K562 (cell line): ENCODE measurements around the gene CAAP1. TPM values are rescaled to one million over a fixed set of nuclear protein-coding genes. Genes with fewer than 3 reads are reported as not detected.

Experiments used
- ATAC-seq: fragments of 200-7000 bp; cut with Tn5 transposase; 3 replicates; pipeline ENCODE4 v1.9.1; 2020; ENCODE audit warnings: moderate library complexity
- Bru-seq: library from RNA; stranded (reverse); fragments of 400-500 nt; gene quantifications from one replicate; lab custom pipeline; 2021; lab: Mats Ljungman, UMichigan
- BruChase-seq, 2 experiments: library from RNA; stranded (reverse); fragments of 400-500 nt; gene quantifications; one replicate each; lab custom pipeline; 2021; lab: Mats Ljungman, UMichigan
- BruUV-seq: library from RNA; stranded (reverse); fragments of 400-500 nt; replicated peaks from 2 replicates; lab custom pipeline; 2021; lab: Mats Ljungman, UMichigan
- CTCF ChIA-PET: fragments of 300-600 bp; formaldehyde crosslinking; extraction: SDS; loops from one replicate; lab custom pipeline; 2021; ENCODE audit warnings: low intra/inter-chr PET ratio; lab: Yijun Ruan, JAX
- POLR2A ChIA-PET: fragments of 300-600, 350-650 bp; sonication (Branson Sonifier 250); formaldehyde crosslinking; extraction: SDS; loops from one replicate; lab custom pipeline; 2021; ENCODE audit warnings: antibody characterized with exemption, inconsistent platforms; lab: Yijun Ruan, JAX
- DNase-seq, 4 experiments: peaks; one replicate each; pipeline versions ENCODE4 v3.0.0 to v3.0.0-alpha.2; 2011 to 2018; ENCODE audit warnings: low spot score in 3 of 4, mixed read lengths in 3 of 4; ENCODE audit errors: extremely low read depth in 1 of 4
- FAIRE-seq: peaks from 2 replicates; lab custom pipeline; 2011; peaks lifted over from hg19 to GRCh38; lab: Jason Lieb, UNC
- H2AFZ ChIP-seq: 2 replicates; pipeline ENCODE4 v1.6.0; 2011; ENCODE audit warnings: low read depth, low read length, control low read depth, inconsistent platforms
- H3K27ac ChIP-seq: fragments of 200-600 bp; 3 replicates; pipeline ENCODE4 v1.8.0; 2011; ENCODE audit warnings: low read depth, mild to moderate bottlenecking, control low read depth, inconsistent platforms, low read length, moderate library complexity, mixed read lengths; ENCODE audit errors: extremely low read depth
- H3K27me3 ChIP-seq, 2 experiments: fragments of 300-600 bp in 1 of 2; 2 replicates in 1 of 2; 3 replicates in 1 of 2; pipeline versions ENCODE4 v1.6.0 to v1.8.0; 2011; ENCODE audit warnings: inconsistent platforms in 2 of 2, low read length in 2 of 2, mild to moderate bottlenecking in 1 of 2, mixed read lengths in 1 of 2, moderate library complexity in 1 of 2; ENCODE audit not compliant: control insufficient read depth in 2 of 2, insufficient read depth in 2 of 2
- H3K36me3 ChIP-seq: fragments of 300-600 bp; 3 replicates; pipeline ENCODE4 v1.8.0; 2011; ENCODE audit warnings: mild to moderate bottlenecking, low read length, inconsistent platforms; ENCODE audit not compliant: control insufficient read depth, insufficient read depth
- H3K4me1 ChIP-seq, 2 experiments: fragments of 200-600 bp in 1 of 2; replicated peaks in 1 of 2; 2 replicates in 1 of 2; 3 replicates in 1 of 2; pipeline versions ENCODE4 v1.5.1 to v1.8.0; 2011; ENCODE audit warnings: inconsistent platforms in 2 of 2, low read length in 2 of 2, mild to moderate bottlenecking in 1 of 2, mixed read lengths in 1 of 2, moderate library complexity in 1 of 2; ENCODE audit not compliant: control insufficient read depth in 2 of 2, insufficient read depth in 2 of 2
- H3K4me2 ChIP-seq: 2 replicates; pipeline ENCODE4 v1.6.1; 2011; ENCODE audit warnings: low read length, control low read depth, inconsistent platforms, mixed read lengths; ENCODE audit not compliant: insufficient read depth
- H3K4me3 ChIP-seq: fragments of 200-600 bp; sonication (generic), shearing (Covaris generic); 2 replicates; pipeline ENCODE4 v1.5.1; 2016; ENCODE audit warnings: control low read depth, inconsistent platforms
- H3K79me2 ChIP-seq: fragments of 200-600 bp; 3 replicates; pipeline ENCODE4 v1.8.0; 2011; ENCODE audit warnings: low read length, inconsistent platforms; ENCODE audit not compliant: control insufficient read depth, insufficient read depth
- H3K9ac ChIP-seq, 2 experiments: 2 replicates each; pipeline versions ENCODE4 v1.6.0 to v1.6.1; 2011; ENCODE audit warnings: low read depth in 2 of 2, low read length in 2 of 2, control low read depth in 1 of 2, inconsistent platforms in 1 of 2, mild to moderate bottlenecking in 1 of 2, mixed read lengths in 1 of 2; ENCODE audit not compliant: insufficient read depth in 1 of 2
- H3K9me1 ChIP-seq: one replicate; pipeline ENCODE4 v1.6.0; 2011; ENCODE audit warnings: inconsistent platforms, mild to moderate bottlenecking, low read length, moderate library complexity; ENCODE audit not compliant: control insufficient read depth, insufficient read depth
- H3K9me3 ChIP-seq: replicated peaks from 2 replicates; pipeline ENCODE4 v1.5.1; 2011; ENCODE audit warnings: low read depth, low read length, inconsistent platforms; ENCODE audit not compliant: control insufficient read depth, insufficient read depth
- H4K20me1 ChIP-seq: replicated peaks from 2 replicates; pipeline ENCODE4 v1.6.1; 2011; ENCODE audit warnings: low read length, inconsistent platforms, mixed read lengths; ENCODE audit not compliant: control insufficient read depth, insufficient read depth
- CBX2 ChIP-seq: fragments of 200-600 bp; sonication (generic); IDR thresholded peaks from one replicate; pipeline ENCODE4 v1.6.1; 2012; ENCODE audit warnings: mild to moderate bottlenecking, low read length, inconsistent platforms; ENCODE audit not compliant: insufficient read depth, poor library complexity, severe bottlenecking
- CSDE1 ChIP-seq, 2 experiments: fragments of 450-650 bp; IDR thresholded peaks; 2 replicates each; pipeline ENCODE4 v1.6.1; 2016; ENCODE audit warnings: mild to moderate bottlenecking in 1 of 2
- FOXK2 ChIP-seq, 2 experiments: fragments of 450-650 bp; IDR thresholded peaks in 1 of 2; conservative IDR thresholded peaks in 1 of 2; 2 replicates each; pipeline ENCODE4 v1.6.1; 2016; ENCODE audit warnings: low read depth in 2 of 2, mild to moderate bottlenecking in 1 of 2
- FOXM1 ChIP-seq, 2 experiments: fragments of 450-650 bp in 1 of 2; sonication (generic) in 1 of 2; formaldehyde crosslinking in 1 of 2; IDR thresholded peaks; 2 replicates each; pipeline versions ENCODE4 v1.6.1 to v1.9.0; 2017 to 2022; ENCODE audit warnings: low read depth in 2 of 2, mild to moderate bottlenecking in 2 of 2, missing genetic modification reagents in 1 of 2, moderate library complexity in 1 of 2
- KDM1A ChIP-seq, 2 experiments: fragments of 450-650 bp; IDR thresholded peaks; 2 replicates each; pipeline ENCODE4 v1.6.1; 2016; ENCODE audit warnings: mild to moderate bottlenecking in 2 of 2
- NELFE ChIP-seq: IDR thresholded peaks from 2 replicates; pipeline ENCODE4 v1.6.1; 2011; ENCODE audit warnings: mild to moderate bottlenecking; ENCODE audit not compliant: insufficient read depth, insufficient read length
- NFXL1 ChIP-seq: fragments of 450-650 bp; formaldehyde crosslinking; IDR thresholded peaks from 2 replicates; pipeline ENCODE4 v1.4.0; 2021; ENCODE audit warnings: mild to moderate bottlenecking
- NR1H2 ChIP-seq: sonication (generic); formaldehyde crosslinking; IDR thresholded peaks from 2 replicates; pipeline ENCODE4 v1.4.0; 2020; ENCODE audit warnings: mild to moderate bottlenecking, missing genetic modification reagents
- RFX7 ChIP-seq: fragments of 250-450 bp; sonication (Bioruptor Pico); IDR thresholded peaks from 2 replicates; pipeline ENCODE4 v1.5.1; 2021; ENCODE audit warnings: mild to moderate bottlenecking
- SREBF2 ChIP-seq: sonication (generic); formaldehyde crosslinking; IDR thresholded peaks from 2 replicates; pipeline ENCODE4 v1.4.0; 2020; ENCODE audit warnings: mild to moderate bottlenecking, missing genetic modification reagents
- USF2 ChIP-seq: sonication (generic); formaldehyde crosslinking; IDR thresholded peaks from 2 replicates; pipeline ENCODE4 v1.5.0; 2020; ENCODE audit warnings: missing genetic modification reagents
- ZBTB2 ChIP-seq: fragments of 450-650 bp; IDR thresholded peaks from 2 replicates; pipeline ENCODE4 v1.6.1; 2016; ENCODE audit warnings: antibody characterized with exemption
- ZFP1 ChIP-seq: fragments of 450-650 bp; formaldehyde crosslinking; IDR thresholded peaks from 2 replicates; pipeline ENCODE4 v1.4.0; 2020; ENCODE audit warnings: mild to moderate bottlenecking, mixed read lengths
- ZNF778 ChIP-seq: fragments of 450-650 bp; formaldehyde crosslinking; IDR thresholded peaks from 2 replicates; pipeline ENCODE4 v1.4.0; 2020; ENCODE audit warnings: mild to moderate bottlenecking, moderate library complexity
- WGBS: fragments of 100-300 bp; shearing (Covaris generic); methylation state at CpG from one replicate; pipeline ENCODE4 v1.1.6; 2016; ENCODE audit warnings: low coverage, mixed read lengths; ENCODE audit not compliant: insufficient coverage; ENCODE audit errors: missing lambda C conversion rate; 5-methylcytosine and 5-hydroxymethylcytosine counted together
- in situ Hi-C: fragments of 300-500 bp; cut with MboI; formaldehyde crosslinking; loops from 4 replicates; pipeline ENCODE4 v1.15.0; 2018; ENCODE audit warnings: inconsistent platforms, mixed read lengths
- intact Hi-C: fragments of 100-400 bp; cut with micrococcal nuclease; formaldehyde crosslinking; loops from 2 replicates; pipeline ENCODE4 v1.14.2; 2022
- long read RNA-seq, 3 experiments: library from polyadenylated mRNA in 2 of 3; library from RNA in 1 of 3; unstranded in 2 of 3; stranded (forward) in 1 of 3; transcript quantifications; one replicate each; pipeline ENCODE4 v2.0.0, GENCODE V29; 2019 to 2022
- polyA minus RNA-seq, 3 experiments: library from RNA; depleted of rRNA, polyadenylated mRNA; stranded (reverse); fragments of >200 nt; gene quantifications; 2 replicates each; pipeline ENCODE4 v1.2.3, GENCODE V29; 2011
- polyA plus RNA-seq, 8 experiments: library from polyadenylated mRNA; depleted of rRNA in 4 of 8; stranded (reverse) in 5 of 8; unstranded in 3 of 8; fragments of >200 nt; fragmentation: Nextera tagmentation in 2 of 8; fragmentation: Illumina TruSeq in 1 of 8; extraction: Ambion mirVana in 2 of 8; extraction: Trizol in 1 of 8; gene quantifications; 2 replicates each; pipeline versions ENCODE4 v1.2.1 to v1.2.3, GENCODE V29; 2011 to 2014; ENCODE audit warnings: inconsistent platforms in 1 of 8, missing spikeins in 1 of 8
- total RNA-seq, 7 experiments: library from RNA; depleted of rRNA in 6 of 7; stranded (reverse); fragments of >200 nt in 6 of 7; fragmentation: Illumina TruSeq in 2 of 7; extraction: Trizol in 2 of 7; gene quantifications; 2 replicates each; pipeline versions ENCODE4 v1.2.1 to v1.2.3, GENCODE V29; 2011 to 2021; ENCODE audit warnings: low replicate concordance in 1 of 7

The CAAP1 gene
- total RNA-seq (2011; cell fraction: chromatin; rRNA removed; ENCODE audit: low replicate concordance) = 10.9 and 11.7 TPM in 2 replicates
- 10.4 and 11.3 TPM in 2 replicates for total RNA-seq (2011; cell fraction: nucleolus; rRNA removed)
- 9.6 and 11.2 TPM in 2 replicates for total RNA-seq (2011; cell fraction: nucleoplasm; rRNA removed)
- total RNA-seq (2014; rRNA removed) (16.1 and 16.8 TPM in 2 replicates), total RNA-seq (2014; rRNA removed; fragmentation: Illumina TruSeq; extraction: Trizol) (17.4 and 19.6 TPM in 2 replicates), total RNA-seq (2015; rRNA removed; fragmentation: Illumina TruSeq; extraction: Trizol) (13.3 and 14.8 TPM in 2 replicates), total RNA-seq (2021) (11.5 and 15.3 TPM in 2 replicates), polyA plus RNA-seq (2011; rRNA removed) (10.3 and 16.0 TPM in 2 replicates), polyA plus RNA-seq (2014; fragmentation: Illumina TruSeq; extraction: Trizol) (13.7 and 17.4 TPM in 2 replicates), polyA plus RNA-seq (2014; fragmentation: Nextera tagmentation; extraction: Ambion mirVana) (1 to 10 TPM; 8.9 TPM), polyA plus RNA-seq (2014; rRNA removed) (13.9 and 14.7 TPM in 2 replicates), polyA minus RNA-seq (2011; rRNA and poly(A)+ RNA removed) (9.6 and 11.5 TPM in 2 replicates), Bru-seq, nascent RNA (percentile 78 among the genes with signal in this experiment), BruChase-seq, experiment 1, labeled RNA remaining after a 2-hour chase (percentile 78 among the genes with signal in this experiment), BruChase-seq, experiment 2, labeled RNA remaining after a 6-hour chase (percentile 75 among the genes with signal in this experiment)
- 5.4 and 5.9 TPM in 2 replicates for polyA plus RNA-seq (2011; cell fraction: cytosol; rRNA removed)
- polyA plus RNA-seq (2011; cell fraction: nucleus; rRNA removed) = 6.2 and 6.7 TPM in 2 replicates
- 8.1 and 11.1 TPM in 2 replicates for polyA plus RNA-seq (2012)
- 6.9 and 7.9 TPM in 2 replicates for polyA minus RNA-seq (2011; cell fraction: cytosol; rRNA and poly(A)+ RNA removed)
- polyA minus RNA-seq (2011; cell fraction: nucleus; rRNA and poly(A)+ RNA removed) = 7.0 and 9.8 TPM in 2 replicates
- long read RNA-seq, experiment 1, transcript CAAP1-201 (6 exons, 2,791 nt) = major isoform, 48 of 72 reads
- long read RNA-seq, experiment 1, transcript CAAP1-206 (6 exons, 1,532 nt) = minor isoform, 9 of 72 reads
- long read RNA-seq, experiment 1, partial matches to known transcripts = 5 of 72 reads
- long read RNA-seq, experiment 1, other reads (novel, unspliced or antisense) = 10 of 72 reads
- long read RNA-seq, experiment 2, partial matches to known transcripts = 0 of 8 reads
- long read RNA-seq, experiment 2, other reads (novel, unspliced or antisense) = 7 of 8 reads
- long read RNA-seq, experiment 3, transcript CAAP1-201 (6 exons, 2,791 nt) = major isoform, 8 of 16 reads
- long read RNA-seq, experiment 3, partial matches to known transcripts = 5 of 16 reads
- long read RNA-seq, experiment 3, other reads (novel, unspliced or antisense) = 0 of 16 reads

GRCh38 chr9:26892251-26893029, at the start of gene CAAP1:
CAAP1 (minus strand) TSS chr9:26892802; CDS start chr9:26892715, 87 bp downstream.
- intact Hi-C loops = loop anchor here (10.0 kb wide), 1 partner anchor 62 kb away; the partner anchor contains the start of gene IFT74
- TF ChIP-seq ZNF778 (CRISPR knock-in tag) = no peak
- no peak for TF ChIP-seq CSDE1 (IDR thresholded peaks at IDR 0.05)
- 0 out of 2 replicates have a peak, but pooled peaks have one; percentile 38 for TF ChIP-seq FOXM1 (IDR thresholded peaks at IDR 0.05; ENCODE audit: low read depth)
- no peak for TF ChIP-seq FOXM1 (CRISPR knock-in tag; IDR thresholded peaks at IDR 0.05; ENCODE audit: low read depth)
- no peak for TF ChIP-seq RFX7 (CRISPR knock-in tag)
- TF ChIP-seq ZFP1 (CRISPR knock-in tag) = no peak
- 0 out of 2 replicates have a peak, but pooled peaks have one; percentile 28 for TF ChIP-seq ZBTB2
- no peak for TF ChIP-seq NFXL1 (CRISPR knock-in tag)
- no peak for TF ChIP-seq USF2 (CRISPR knock-in tag)
- no peak for TF ChIP-seq CBX2
- TF ChIP-seq SREBF2 (CRISPR knock-in tag) = no peak
- TF ChIP-seq KDM1A (IDR thresholded peaks at IDR 0.05) = no peak
- TF ChIP-seq NR1H2 = no peak
- TF ChIP-seq NELFE = no peak
- peak; percentile 13 to 39; a peak in 1 of 4 replicates for TF ChIP-seq FOXK2 (conservative IDR thresholded peaks at IDR 0.05 in 1 of 2, IDR thresholded peaks at IDR 0.05 in 1 of 2; ENCODE audit: low read depth in 2 of 2)

More at GRCh38 chr9:26892251-26893029, at the start of gene CAAP1:
- no peaks in the 10 kb centered on the region for H4K20me1 ChIP-seq
- no peaks in the 10 kb centered on the region for H3K9me3 ChIP-seq
- H3K27me3 ChIP-seq = no peaks in the 10 kb centered on the region
- H3K4me3 ChIP-seq = peak within 1 kb of the TSS; percentile 83
- WGBS = 0% methylated on average over 15 of the region's 70 CpGs
- H3K9ac ChIP-seq = peak within 1 kb of the TSS; percentile 86 to 94
- peaks cover 51% of the 10 kb centered on the region for H3K79me2 ChIP-seq
- peak within 1 kb of the TSS; percentile 74 for H2AFZ ChIP-seq
- ChIA-PET CTCF (no interaction called here), POLR2A (interaction anchor here (0.9 kb wide), 1 partner anchor 64 kb away, joined by 3 read pairs; the partner anchor contains the start of gene IFT74)
- FAIRE-seq = peak; percentile 65
- H3K4me2 ChIP-seq = peak within 1 kb of the TSS; percentile 76
- H3K9me1 ChIP-seq = no peaks in the 10 kb centered on the region
- H3K4me1 ChIP-seq = no peaks in the 10 kb centered on the region; a peak in 1 of 5 replicates
- H3K36me3 ChIP-seq = no peaks in the 10 kb centered on the region
- H3K27ac ChIP-seq = peak within 1 kb of the TSS; percentile 92
- DNase-seq = peak; percentile 57 to 88 (median 71)
- in situ Hi-C loops = no loop called here
- no TSS peak for BruUV-seq
- ATAC-seq = peak; percentile 89
